Measurements from ENCODE around the gene FMO2.

FMO2 gene

DNA sequence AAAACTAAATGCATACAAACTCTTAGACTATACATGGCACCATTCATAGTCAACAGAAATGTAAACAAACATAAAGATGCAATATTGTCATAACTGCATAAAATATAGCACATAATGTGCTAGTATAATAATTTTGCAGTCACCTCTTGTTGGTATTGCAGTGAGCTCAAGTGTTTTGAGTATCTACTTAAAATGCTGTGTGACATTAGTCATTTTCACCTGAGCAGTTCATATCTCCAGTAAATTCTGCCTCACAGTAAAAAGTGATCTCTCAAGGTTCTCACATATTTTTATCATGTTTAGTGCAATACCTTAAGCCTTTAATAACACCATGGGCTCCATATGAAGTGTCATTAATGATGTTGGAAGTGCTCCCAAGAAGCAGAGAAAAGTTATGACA is 29.6 kb upstream of the FMO2 start:
- no peak for TF ChIP-seq CTCF (IDR thresholded peaks at IDR 0.05; ENCODE audit: low read depth, low read length)
- no peaks in the 10 kb centered on the region for H3K9me3 ChIP-seq (ENCODE audit: severe bottlenecking)
- no peak for DNase-seq
- H3K27ac ChIP-seq, result no peak overlapping the region
- H3K27me3 ChIP-seq (ENCODE audit: insufficient read depth, low read depth, severe bottlenecking), result no peaks in the 10 kb centered on the region
- no peaks in the 10 kb centered on the region for H3K36me3 ChIP-seq
- no peak overlapping the region for H3K4me3 ChIP-seq (ENCODE audit: low read depth, low read length)

- no peaks in the 10 kb centered on the region for H3K27me3 ChIP-seq (ENCODE audit: insufficient read depth, low read depth, severe bottlenecking)
- no peak overlapping the region for H3K4me3 ChIP-seq (ENCODE audit: low read depth, low read length)
- no peak for TF ChIP-seq CTCF (IDR thresholded peaks at IDR 0.05; ENCODE audit: low read depth, low read length)
- H3K9me3 ChIP-seq (ENCODE audit: severe bottlenecking), result no peaks in the 10 kb centered on the region
- DNase-seq, result no peak
- no peaks in the 10 kb centered on the region for H3K36me3 ChIP-seq
- no peak overlapping the region for H3K27ac ChIP-seq
These were observed 27.0 kb upstream of the FMO2 start for GRCh38 chr1:171158096-171158495.

GRCh38 chr1:171158551-171158950 is 26.5 kb upstream of the FMO2 start:
- TF ChIP-seq CTCF (IDR thresholded peaks at IDR 0.05; ENCODE audit: low read depth, low read length), result no peak
- no peaks in the 10 kb centered on the region for H3K27me3 ChIP-seq (ENCODE audit: insufficient read depth, low read depth, severe bottlenecking)
- H3K27ac ChIP-seq, result no peak overlapping the region
- DNase-seq, result no peak
- no peaks in the 10 kb centered on the region for H3K9me3 ChIP-seq (ENCODE audit: severe bottlenecking)
- no peaks in the 10 kb centered on the region for H3K36me3 ChIP-seq
- H3K4me3 ChIP-seq (ENCODE audit: low read depth, low read length), result no peak overlapping the region

DNA sequence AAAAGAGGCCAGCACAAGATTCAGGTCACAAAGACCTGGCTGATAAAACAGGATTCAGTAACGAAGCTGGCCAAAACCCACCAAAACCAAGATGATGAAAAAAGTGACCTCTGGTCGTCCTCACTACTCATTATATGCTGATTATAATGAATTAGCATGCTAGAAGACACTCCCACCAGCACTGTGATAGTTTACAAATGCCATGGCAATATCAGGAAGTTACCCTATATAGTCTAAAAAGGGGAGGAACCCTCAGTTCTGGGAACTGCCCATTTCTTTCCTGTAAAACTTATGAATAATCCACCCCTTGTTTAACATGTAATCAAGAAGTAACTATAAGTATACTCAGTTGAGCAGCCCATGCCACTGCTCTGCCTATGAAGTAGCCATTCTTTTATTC is 26.0 kb upstream of the FMO2 start:
- no peak for DNase-seq
- Histone ChIP-seq H3K27ac (no peak overlapping the region), H3K36me3 (no peaks in the 10 kb centered on the region), H3K9me3 (ENCODE audit: severe bottlenecking) (no peaks in the 10 kb centered on the region), H3K27me3 (ENCODE audit: insufficient read depth, low read depth, severe bottlenecking) (no peaks in the 10 kb centered on the region), H3K4me3 (ENCODE audit: low read depth, low read length) (no peak overlapping the region)
- TF ChIP-seq CTCF (IDR thresholded peaks at IDR 0.05; ENCODE audit: low read depth, low read length), result no peak

- Histone ChIP-seq H3K27ac (no peak overlapping the region), H3K27me3 (ENCODE audit: insufficient read depth, low read depth, severe bottlenecking) (no peaks in the 10 kb centered on the region), H3K36me3 (no peaks in the 10 kb centered on the region), H3K9me3 (ENCODE audit: severe bottlenecking) (no peaks in the 10 kb centered on the region), H3K4me3 (ENCODE audit: low read depth, low read length) (no peak overlapping the region)
- DNase-seq, result no peak
- no peak for TF ChIP-seq CTCF (IDR thresholded peaks at IDR 0.05; ENCODE audit: low read depth, low read length)
These were observed 24.9 kb upstream of the FMO2 start for GRCh38 chr1:171160211-171160610.

GRCh38 chr1:171160639-171161354 is 24.3 kb upstream of the FMO2 start:
- Histone ChIP-seq H3K27me3 (ENCODE audit: insufficient read depth, low read depth, severe bottlenecking) (no peaks in the 10 kb centered on the region), H3K36me3 (no peaks in the 10 kb centered on the region), H3K9me3 (ENCODE audit: severe bottlenecking) (no peaks in the 10 kb centered on the region), H3K4me3 (ENCODE audit: low read depth, low read length) (no peak overlapping the region), H3K27ac (no peak overlapping the region)
- DNase-seq, result no peak
- TF ChIP-seq CTCF (IDR thresholded peaks at IDR 0.05; ENCODE audit: low read depth, low read length), result no peak
